ENCODE results near the gene TADA3. TPM values are rescaled to one million over a fixed set of nuclear protein-coding genes. Genes with fewer than 3 reads are reported as not detected.

TADA3 gene
- total RNA-seq, 2 donors from 2014 or later: 130 to 131 TPM

GRCh38 chr3:9815986-9816385 is 23.7 kb upstream of the TADA3 start:
- TF ChIP-seq POLR2A (IDR thresholded peaks at IDR 0.05) (no peak), CTCF (IDR thresholded peaks at IDR 0.05) (no peak), POLR2AphosphoS5 (IDR thresholded peaks at IDR 0.05) (no peak)
- no peaks in the 10 kb centered on the region for H3K9me3 ChIP-seq
- 90% methylated on average over 9 of the region's 9 CpGs for WGBS
- intact Hi-C loops (cut with DNase I): no loop called here
- DNase-seq (ENCODE audit: low spot score): no peak
- H3K27me3 ChIP-seq (replicated peaks; ENCODE audit: insufficient read depth): no peaks in the 10 kb centered on the region
- H3K27ac ChIP-seq: no peak overlapping the region
- H3K4me3 ChIP-seq: no peak overlapping the region
- H3K4me1 ChIP-seq (replicated peaks): no peaks in the 10 kb centered on the region
- no peaks in the 10 kb centered on the region for H3K36me3 ChIP-seq

- no peak for DNase-seq (ENCODE audit: low spot score)
- Histone ChIP-seq H3K27me3 (replicated peaks; ENCODE audit: insufficient read depth) (no peaks in the 10 kb centered on the region), H3K9me3 (no peaks in the 10 kb centered on the region), H3K4me3 (no peak overlapping the region), H3K4me1 (replicated peaks) (no peaks in the 10 kb centered on the region), H3K27ac (no peak overlapping the region), H3K36me3 (no peaks in the 10 kb centered on the region)
- 95% methylated on average over 9 of the region's 9 CpGs for WGBS
- intact Hi-C loops (cut with DNase I): no loop called here
- TF ChIP-seq POLR2AphosphoS5 (IDR thresholded peaks at IDR 0.05) (no peak), POLR2A (IDR thresholded peaks at IDR 0.05) (no peak), CTCF (IDR thresholded peaks at IDR 0.05) (no peak)
These were observed 20.7 kb upstream of the TADA3 start for GRCh38 chr3:9812870-9813483.

- TF ChIP-seq CTCF (IDR thresholded peaks at IDR 0.05): no peak
- no peak for TF ChIP-seq POLR2AphosphoS5 (IDR thresholded peaks at IDR 0.05)
- TF ChIP-seq POLR2A (IDR thresholded peaks at IDR 0.05): no peak
- Histone ChIP-seq H3K27ac (peak overlapping the region; percentile 91 to 98), H3K4me3 (peak overlapping the region; percentile 60 to 81), H3K9me3 (no peaks in the 10 kb centered on the region), H3K4me1 (replicated peaks) (no peaks in the 10 kb centered on the region), H3K36me3 (no peaks in the 10 kb centered on the region), H3K27me3 (replicated peaks; ENCODE audit: insufficient read depth) (no peaks in the 10 kb centered on the region)
- no peak for DNase-seq (ENCODE audit: low spot score)
- intact Hi-C loops (cut with DNase I): no loop called here
- 51% methylated on average over 10 of the region's 10 CpGs for WGBS
These were observed 18.6 kb upstream of the TADA3 start for GRCh38 chr3:9810846-9811245.

- WGBS: 3% methylated on average over 18 of the region's 18 CpGs
- TF ChIP-seq CTCF (IDR thresholded peaks at IDR 0.05): no peak
- no peak for TF ChIP-seq POLR2A (IDR thresholded peaks at IDR 0.05)
- TF ChIP-seq POLR2AphosphoS5 (IDR thresholded peaks at IDR 0.05): no peak
- no peak for DNase-seq (ENCODE audit: low spot score)
These were observed 18.1 kb upstream of the TADA3 start for GRCh38 chr3:9810433-9810770.

More at GRCh38 chr3:9810433-9810770, 18.1 kb upstream of the TADA3 start:
- Histone ChIP-seq H3K9me3 (no peaks in the 10 kb centered on the region), H3K27ac (peak overlapping the region; percentile 91 to 98), H3K36me3 (no peaks in the 10 kb centered on the region), H3K27me3 (replicated peaks; ENCODE audit: insufficient read depth) (no peaks in the 10 kb centered on the region), H3K4me1 (replicated peaks) (no peaks in the 10 kb centered on the region), H3K4me3 (peak overlapping the region; percentile 60 to 81)
- intact Hi-C loops (cut with DNase I): no loop called here

Data from prostate gland (tissue), 2 donors.